Right lung (tissue), 10 donors: ENCODE measurements around the gene SAV1. TPM values are rescaled to one million over a fixed set of nuclear protein-coding genes. Genes with fewer than 3 reads are reported as not detected.
"Not testable (repeated sequence)": the region's sequence is repeated elsewhere in the genome, so short reads cannot be mapped to it uniquely, and the experiment has no call there.

Source experiments
- DNase-seq, 2 donors: peaks; one replicate each; pipeline ENCODE4 v3.0.0-alpha.2; 2013
- long read RNA-seq, 8 donors: transcript quantifications; one replicate each; lab custom pipeline, GENCODE V29; 2026
- polyA plus RNA-seq, 5 donors: library from polyadenylated mRNA; unstranded; fragments of 120-200 nt; gene quantifications; one replicate each; pipeline versions ENCODE4 v1.2.1 to v1.2.3, GENCODE V29; 2013; ENCODE audit warnings: inconsistent platforms in 1 of 5, low replicate concordance in 1 of 5; ENCODE audit not compliant: insufficient read length in 5 of 5, insufficient read depth in 1 of 5

Gene SAV1
- 10 to 100 TPM; 35.3 to 44.2 (median 41.3) TPM for polyA plus RNA-seq
- long read RNA-seq, donor 1, transcript SAV1-201 (5 exons, 3,063 nt) = major isoform, 9 of 9 reads
- long read RNA-seq, donor 1, partial matches to known transcripts = 0 of 9 reads
- long read RNA-seq, donor 1, other reads (novel, unspliced or antisense) = 0 of 9 reads
- long read RNA-seq, donor 2, transcript SAV1-201 (5 exons, 3,063 nt) = major isoform, 7 of 7 reads
- long read RNA-seq, donor 2, partial matches to known transcripts = 0 of 7 reads
- long read RNA-seq, donor 2, other reads (novel, unspliced or antisense) = 0 of 7 reads
- long read RNA-seq, donor 3, transcript SAV1-201 (5 exons, 3,063 nt) = major isoform, 5 of 6 reads
- long read RNA-seq, donor 3, partial matches to known transcripts = 0 of 6 reads
- long read RNA-seq, donor 3, other reads (novel, unspliced or antisense) = 0 of 6 reads
- long read RNA-seq, donor 4, partial matches to known transcripts = 0 of 4 reads
- long read RNA-seq, donor 4, other reads (novel, unspliced or antisense) = 0 of 4 reads
- long read RNA-seq, donor 5, transcript SAV1-201 (5 exons, 3,063 nt) = major isoform, 12 of 13 reads
- long read RNA-seq, donor 5, partial matches to known transcripts = 0 of 13 reads
- long read RNA-seq, donor 5, other reads (novel, unspliced or antisense) = 0 of 13 reads
- long read RNA-seq, donor 6, transcript SAV1-201 (5 exons, 3,063 nt) = major isoform, 14 of 14 reads
- long read RNA-seq, donor 6, partial matches to known transcripts = 0 of 14 reads
- long read RNA-seq, donor 6, other reads (novel, unspliced or antisense) = 0 of 14 reads
- long read RNA-seq, donor 7, transcript SAV1-201 (5 exons, 3,063 nt) = major isoform, 11 of 11 reads
- long read RNA-seq, donor 7, partial matches to known transcripts = 0 of 11 reads
- long read RNA-seq, donor 7, other reads (novel, unspliced or antisense) = 0 of 11 reads
- long read RNA-seq, donor 8, transcript SAV1-201 (5 exons, 3,063 nt) = major isoform, 5 of 6 reads
- long read RNA-seq, donor 8, partial matches to known transcripts = 0 of 6 reads
- long read RNA-seq, donor 8, other reads (novel, unspliced or antisense) = 0 of 6 reads

GRCh38 chr14:50667996-50668825, at the start of gene SAV1:
Gene SAV1, minus strand, starts transcription at chr14:50668306. Its CDS starts 339 bp downstream, at chr14:50667967.
- peak; percentile 85 to 87 for DNase-seq

GRCh38 chr14:50717811-50718210, 49.7 kb upstream of the SAV1 start:
- DNase-seq = no peak

GRCh38 chr14:50714450-50715073, 46.5 kb upstream of the SAV1 start:
- peak in 1 of 2 donors; percentile 22 for DNase-seq

- no peak for DNase-seq
These were observed 42.9 kb upstream of the SAV1 start for GRCh38 chr14:50711043-50711442.

- no peak for DNase-seq
These were observed 37.0 kb upstream of the SAV1 start for GRCh38 chr14:50705026-50705593.

GRCh38 chr14:50704454-50705010, 36.4 kb upstream of the SAV1 start:
- no peak for DNase-seq

GRCh38 chr14:50697659-50698290, 29.7 kb upstream of the SAV1 start:
- no peak for DNase-seq

- DNase-seq = not testable (repeated sequence)
These were observed 26.2 kb upstream of the SAV1 start for GRCh38 chr14:50694260-50694659.

- no peak for DNase-seq
These were observed 20.8 kb upstream of the SAV1 start for GRCh38 chr14:50688875-50689274.

GRCh38 chr14:50679674-50680073, 11.6 kb upstream of the SAV1 start:
- DNase-seq = no peak

GRCh38 chr14:50678163-50678562, 10.1 kb upstream of the SAV1 start:
- DNase-seq = no peak

GRCh38 chr14:50677527-50678063, 9.5 kb upstream of the SAV1 start:
- no peak for DNase-seq

- no peak for DNase-seq
These were observed 8.9 kb upstream of the SAV1 start for GRCh38 chr14:50676814-50677516.

- no peak for DNase-seq
These were observed 7.5 kb upstream of the SAV1 start for GRCh38 chr14:50675597-50675996.

GRCh38 chr14:50670866-50671256, 2.8 kb upstream of the SAV1 start:
- DNase-seq = no peak

- DNase-seq = no peak
These were observed 2.2 kb upstream of the SAV1 start for GRCh38 chr14:50670196-50670865.

- DNase-seq = no peak
These were observed 1.4 kb upstream of the SAV1 start for GRCh38 chr14:50669441-50669986.

- no peak for DNase-seq
These were observed 679 bp upstream of the SAV1 start for GRCh38 chr14:50668826-50669143.
